NCI-H2227 (cell line): ENCODE data around the gene SPTLC1.

ENCODE experiments used
- DNase-seq: peaks from one replicate; lab custom pipeline; 2025; ENCODE audit not compliant: unreplicated experiment; lab: John Stamatoyannopoulos, UW

The SPTLC1 gene

DNA sequence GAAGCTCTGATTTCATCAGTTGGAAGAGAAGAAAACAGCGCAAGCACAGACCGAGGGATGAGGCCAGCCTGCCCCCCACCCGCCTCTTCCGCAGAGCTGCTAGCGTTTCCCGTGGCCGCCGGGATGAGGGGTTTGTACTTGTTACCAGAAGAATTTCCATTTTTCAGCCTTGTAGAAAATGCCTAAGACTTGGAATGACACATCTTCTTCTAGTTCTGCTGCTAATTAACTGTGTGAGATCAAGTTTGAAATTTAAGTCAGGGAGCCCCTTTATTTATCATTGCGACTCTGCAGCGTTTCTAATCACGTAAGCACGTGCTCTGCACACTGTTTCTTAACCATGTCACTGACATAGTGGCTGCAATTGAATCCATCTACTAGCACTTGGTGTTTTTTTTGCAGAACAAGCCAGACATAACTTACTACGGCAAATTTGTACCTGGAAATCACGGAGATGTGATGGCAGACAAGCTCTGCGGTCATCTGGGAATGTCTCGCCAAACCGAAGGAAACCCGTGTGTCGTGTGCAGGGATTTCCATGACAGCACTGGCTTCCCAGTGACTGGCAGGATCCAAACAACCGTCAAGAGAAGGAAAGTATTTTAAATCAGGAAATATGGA lies 123.4 kb downstream of the SPTLC1 start:
- DNase-seq, result no peak

DNA sequence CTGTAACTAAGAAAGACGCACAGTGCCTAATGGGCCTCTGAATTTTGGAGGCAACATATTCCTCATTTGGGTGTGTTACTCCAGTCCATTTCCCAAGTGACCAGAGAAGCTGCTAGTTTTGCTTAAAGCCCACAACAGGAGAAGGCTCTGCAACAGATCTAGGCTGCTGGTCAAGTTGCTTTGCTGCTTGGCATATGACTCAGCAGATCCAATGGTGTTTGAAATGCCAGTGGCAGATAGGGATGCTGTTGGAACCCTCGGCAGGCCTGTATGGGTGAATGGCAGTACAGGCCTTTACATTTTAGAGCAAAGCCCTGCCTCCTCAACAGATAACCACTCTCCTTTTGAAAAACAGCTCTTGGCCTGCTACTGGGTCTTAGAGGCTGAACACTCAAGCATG lies 129.0 kb downstream of the SPTLC1 start:
- no peak for DNase-seq

DNA sequence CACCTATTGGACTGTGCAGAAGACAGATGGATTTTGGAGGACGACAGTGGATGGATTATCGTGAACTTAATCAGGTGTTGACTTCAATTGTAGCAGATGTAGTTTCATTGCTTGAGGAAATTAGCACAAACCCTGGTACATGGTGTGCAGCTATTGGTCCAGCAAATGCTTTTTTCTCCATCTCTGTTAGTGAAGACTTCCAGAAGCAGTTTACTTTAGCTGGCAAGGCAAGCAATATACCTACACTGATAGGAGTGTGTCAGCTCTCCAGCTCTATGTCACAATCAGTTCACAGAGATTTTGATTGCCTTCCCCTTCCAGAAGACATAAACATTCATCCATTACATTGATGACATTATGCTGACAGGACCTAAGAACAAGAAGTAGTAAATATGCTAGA lies 129.5 kb downstream of the SPTLC1 start:
- DNase-seq, result no peak
